Astrocyte (in vitro differentiated cells and primary cell): ENCODE results near the gene LRRK1. TPM values are rescaled to one million over a fixed set of nuclear protein-coding genes. Genes with fewer than 3 reads are reported as not detected.

Experiments used
- DNase-seq: peaks from one replicate; pipeline ENCODE4 v3.0.0-alpha.2; 2010; ENCODE audit warnings: low read depth
- FAIRE-seq: peaks from 2 replicates; lab custom pipeline; 2011; peaks lifted over from hg19 to GRCh38; lab: Jason Lieb, UNC
- H2AFZ ChIP-seq: 2 replicates; pipeline ENCODE4 v1.6.0; 2012; ENCODE audit warnings: low read depth, low read length, inconsistent platforms
- H3K27ac ChIP-seq: 2 replicates; pipeline ENCODE4 v1.5.1; 2011; ENCODE audit warnings: low read depth, low read length, inconsistent platforms
- H3K27me3 ChIP-seq: 2 replicates; pipeline ENCODE4 v1.6.0; 2011; ENCODE audit warnings: low read length, inconsistent platforms; ENCODE audit not compliant: insufficient read depth
- H3K36me3 ChIP-seq: 2 replicates; pipeline ENCODE4 v1.5.1; 2011; ENCODE audit warnings: low read length, inconsistent platforms; ENCODE audit not compliant: insufficient read depth
- H3K4me1 ChIP-seq: 2 replicates; pipeline ENCODE4 v1.5.1; 2011; ENCODE audit warnings: low read length, inconsistent platforms; ENCODE audit not compliant: insufficient read depth
- H3K4me2 ChIP-seq: 2 replicates; pipeline ENCODE4 v1.6.0; 2012; ENCODE audit warnings: low read length, inconsistent platforms
- H3K4me3 ChIP-seq: 2 replicates; pipeline ENCODE4 v1.5.1; 2011; ENCODE audit warnings: low read depth, mild to moderate bottlenecking, low read length, inconsistent platforms; ENCODE audit not compliant: insufficient read depth
- H3K79me2 ChIP-seq: 2 replicates; pipeline ENCODE4 v1.6.0; 2012; ENCODE audit warnings: mild to moderate bottlenecking, low read length, inconsistent platforms; ENCODE audit not compliant: insufficient read depth
- H3K9ac ChIP-seq: 2 replicates; pipeline ENCODE4 v1.6.0; 2012; ENCODE audit warnings: mild to moderate bottlenecking, low read length, inconsistent platforms
- H3K9me3 ChIP-seq: 2 replicates; pipeline ENCODE4 v1.5.1; 2012; ENCODE audit warnings: low read depth, mild to moderate bottlenecking, low read length, inconsistent platforms; ENCODE audit not compliant: insufficient read depth
- H4K20me1 ChIP-seq: 2 replicates; pipeline ENCODE4 v1.6.0; 2012; ENCODE audit warnings: low read length, inconsistent platforms; ENCODE audit not compliant: insufficient read depth
- H3K27ac Mint-ChIP-seq: one replicate; pipeline ENCODE4 v1.8.0; 2021; ENCODE audit warnings: mild to moderate bottlenecking, mixed read lengths; ENCODE audit not compliant: unreplicated experiment
- H3K27me3 Mint-ChIP-seq: one replicate; pipeline ENCODE4 v1.8.0; 2021; ENCODE audit warnings: low read depth, mixed read lengths; ENCODE audit not compliant: unreplicated experiment
- H3K36me3 Mint-ChIP-seq: one replicate; pipeline ENCODE4 v1.8.0; 2021; ENCODE audit warnings: low read depth, mixed read lengths; ENCODE audit not compliant: unreplicated experiment
- H3K4me1 Mint-ChIP-seq: one replicate; pipeline ENCODE4 v1.8.0; 2021; ENCODE audit warnings: low read depth, mixed read lengths; ENCODE audit not compliant: unreplicated experiment
- H3K4me3 Mint-ChIP-seq: one replicate; pipeline ENCODE4 v1.8.0; 2021; ENCODE audit warnings: mild to moderate bottlenecking, moderate library complexity, mixed read lengths; ENCODE audit not compliant: unreplicated experiment
- H3K9me3 Mint-ChIP-seq: one replicate; pipeline ENCODE4 v1.8.0; 2021; ENCODE audit warnings: mild to moderate bottlenecking, mixed read lengths; ENCODE audit not compliant: unreplicated experiment
- CTCF ChIP-seq: IDR thresholded peaks from 2 replicates; pipeline ENCODE4 v1.5.1; 2011; ENCODE audit warnings: low read depth, mild to moderate bottlenecking, inconsistent platforms, low read length, moderate library complexity; ENCODE audit not compliant: insufficient read depth
- EZH2 ChIP-seq: IDR thresholded peaks from 2 replicates; pipeline ENCODE4 v1.6.1; 2012; ENCODE audit warnings: mild to moderate bottlenecking, low read length, inconsistent platforms; ENCODE audit not compliant: insufficient read depth
- total RNA-seq: library from RNA; stranded (reverse); gene quantifications from 2 replicates; pipeline ENCODE4 v1.2.1, GENCODE V29; 2021

The LRRK1 gene
- total RNA-seq, 1 donor from 2014 or later: 0.41 TPM

- Mint-ChIP-seq H3K27me3 (peaks cover 39% of the 10 kb centered on the region), H3K9me3 (peaks cover 3% of the 10 kb centered on the region), H3K36me3 (peaks cover 2% of the 10 kb centered on the region), H3K4me3 (no peak overlapping the region), H3K4me1 (no peaks in the 10 kb centered on the region), H3K27ac (no peak overlapping the region)
- H3K79me2 ChIP-seq: no peaks in the 10 kb centered on the region
- no peaks in the 10 kb centered on the region for H3K36me3 ChIP-seq
- no peak overlapping the region for H3K9ac ChIP-seq
- no peak overlapping the region for H2AFZ ChIP-seq
- no peak overlapping the region for H3K27ac ChIP-seq
- DNase-seq (no peak), FAIRE-seq (no peak)
- H4K20me1 ChIP-seq: no peaks in the 10 kb centered on the region
- H3K4me3 ChIP-seq: no peak overlapping the region
- TF ChIP-seq CTCF: no peak
- TF ChIP-seq EZH2: no peak
- no peaks in the 10 kb centered on the region for H3K27me3 ChIP-seq
- no peaks in the 10 kb centered on the region for H3K4me1 ChIP-seq
- H3K4me2 ChIP-seq: no peak overlapping the region
- H3K9me3 ChIP-seq: no peaks in the 10 kb centered on the region
These were observed 125.6 kb downstream of the LRRK1 start for GRCh38 chr15:101044625-101045235.

- no peak overlapping the region for H3K4me2 ChIP-seq
- no peak overlapping the region for H2AFZ ChIP-seq
- Mint-ChIP-seq H3K4me1 (no peaks in the 10 kb centered on the region), H3K9me3 (peaks cover 3% of the 10 kb centered on the region), H3K36me3 (peaks cover 2% of the 10 kb centered on the region), H3K4me3 (no peak overlapping the region), H3K27me3 (peaks cover 41% of the 10 kb centered on the region), H3K27ac (no peak overlapping the region)
- no peaks in the 10 kb centered on the region for H4K20me1 ChIP-seq
- TF ChIP-seq EZH2: no peak
- TF ChIP-seq CTCF: no peak
- H3K27ac ChIP-seq: no peak overlapping the region
- FAIRE-seq (no peak), DNase-seq (no peak)
- no peaks in the 10 kb centered on the region for H3K4me1 ChIP-seq
- no peaks in the 10 kb centered on the region for H3K27me3 ChIP-seq
- no peak overlapping the region for H3K9ac ChIP-seq
- H3K36me3 ChIP-seq: no peaks in the 10 kb centered on the region
- no peaks in the 10 kb centered on the region for H3K79me2 ChIP-seq
- H3K9me3 ChIP-seq: no peaks in the 10 kb centered on the region
- H3K4me3 ChIP-seq: no peak overlapping the region
These were observed 126.1 kb downstream of the LRRK1 start for GRCh38 chr15:101045236-101045646.
